Pancreas (tissue), 10 donors: Measurements from ENCODE around the gene TAF1C. TPM values are rescaled to one million over a fixed set of nuclear protein-coding genes. Genes with fewer than 3 reads are reported as not detected.

Experiments used
- ATAC-seq, 4 donors: fragments of 200-7000 bp; cut with Tn5 transposase; one replicate each; pipeline versions ENCODE4 v1.8.0 to v1.9.1; 2020; ENCODE audit warnings: mild to moderate bottlenecking in 4 of 4, moderate library complexity in 4 of 4
- DNase-seq, 6 donors: peaks; one replicate each; pipeline ENCODE4 v3.0.0-alpha.2; 2020
- FAIRE-seq: peaks from 2 replicates; lab custom pipeline; 2012; peaks lifted over from hg19 to GRCh38; lab: Jason Lieb, UNC
- H3K27ac ChIP-seq, 4 donors: fragments of 200-600 bp; sonication (generic); 1 replicate in 3 of 4; 2 replicates in 1 of 4; pipeline versions ENCODE4 v1.5.0 to v1.8.0; 2020
- H3K27me3 ChIP-seq, 4 donors: fragments of 200-600 bp; one replicate each; pipeline ENCODE4 v1.8.0; 2021
- H3K36me3 ChIP-seq, 3 donors: fragments of 200-600 bp; sonication (generic) in 1 of 3; one replicate each; pipeline versions ENCODE4 v1.5.0 to v1.8.0; 2020 to 2021
- H3K4me1 ChIP-seq, 3 donors: fragments of 200-600 bp; one replicate each; pipeline ENCODE4 v1.8.0; 2021
- H3K4me3 ChIP-seq, 4 donors: fragments of 200-600 bp; sonication (generic) in 2 of 4; one replicate each; pipeline versions ENCODE4 v1.5.0 to v1.8.0; 2020 to 2021
- H3K9me3 ChIP-seq, 4 donors: fragments of 200-600 bp; one replicate each; pipeline ENCODE4 v1.8.0; 2021
- WGBS, 2 donors: extraction: QIAGEN DNeasy Blood & Tissue Kit; methylation state at CpG; one replicate each; pipeline ENCODE4 v1.1.7; 2013; 5-methylcytosine and 5-hydroxymethylcytosine counted together
- intact Hi-C, 3 donors: fragments of 100-400 bp; cut with DNase I; formaldehyde crosslinking; loops; one replicate each; pipeline versions ENCODE4 v1.11.1 to v1.14.2; 2022
- polyA plus RNA-seq, 2 donors: library from polyadenylated mRNA; stranded (reverse); fragments of 200-250 nt; gene quantifications; one replicate each; pipeline ENCODE4 v1.2.3, GENCODE V29; 2013
- total RNA-seq, 6 donors: library from RNA; stranded (reverse); fragmentation: NEBNext Ultra II Directional in 4 of 6; extraction: Animal tissue kit (Norgen Biotek cat#: 25700) in 4 of 6; gene quantifications; one replicate each; pipeline versions ENCODE4 v1.2.1 to v1.2.4, GENCODE V29; 2021 to 2023
- TF ChIP-seq, protein P1 (sequence below), 4 donors: fragments of 200-600 bp; sonication (generic) in 3 of 4; IDR thresholded peaks; one replicate each; pipeline versions ENCODE4 v1.5.0 to v1.8.0; 2021; ENCODE audit warnings: antibody characterized with exemption in 4 of 4
- donor health status: healthy with polysubstance abuse.
- donor health status: DM: no; HTN: no; CAD: no; lungs with moderate emphysema.
- donor health status: DM: no; HTN: no; CAD: no.
- donor health status: control.
- donor health status: control.
- donor health status: Bipolar disorder and iron deficiency.
- donor health status: DM: yes; HTN: yes; CAD: no.
- donor health status: DM: no; HTN: no; CAD: no.
- donor health status: DM: no; HTN: no; CAD: no.
- donor health status: DM: yes; HTN: yes; CAD: no.

Gene TAF1C
- total and polyA plus RNA-seq, 8 donors, result 14.9 to 130 (median 23.1) TPM

DNA sequence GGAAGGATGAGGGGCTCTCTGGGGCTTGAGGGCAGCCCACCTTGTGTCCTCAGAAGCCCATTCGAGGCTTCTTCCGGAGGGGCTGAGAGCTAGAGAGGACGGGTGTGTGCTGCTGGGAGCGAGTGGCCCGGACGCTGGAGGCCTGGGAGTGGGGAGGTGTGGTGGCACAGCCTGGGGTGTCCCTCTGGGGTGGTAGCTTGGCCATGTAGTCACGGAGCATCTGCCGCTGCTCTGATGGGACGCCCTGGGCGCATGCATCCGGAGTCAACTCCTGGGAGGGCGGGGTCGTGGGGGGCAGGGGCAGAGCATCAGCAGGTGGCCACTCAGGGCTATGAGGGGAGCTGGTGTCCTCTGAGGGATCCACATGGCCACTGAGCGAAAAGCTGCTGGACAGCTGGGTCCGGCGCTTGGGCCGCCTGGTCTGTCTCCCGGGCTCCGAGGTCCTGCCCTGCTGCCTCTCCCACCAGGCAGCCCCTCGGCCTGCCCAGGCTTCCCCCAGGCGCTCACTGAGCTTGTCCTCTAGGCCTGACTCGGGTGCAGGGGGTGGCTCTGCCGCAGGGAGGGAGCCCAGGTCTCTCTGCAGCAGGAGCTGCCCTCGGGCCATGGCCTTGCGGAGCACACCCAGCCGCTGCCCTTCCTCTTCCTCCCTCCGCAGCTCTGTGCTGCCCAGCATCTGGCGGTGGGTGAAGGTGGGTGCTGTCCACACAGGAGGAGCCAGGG is 7.8 kb downstream of the TAF1C start:
- Histone ChIP-seq H3K36me3 (peaks cover 0 to 25% (median 12%) of the 10 kb centered on the region in 3 donors), H3K4me1 (peaks cover 0 to 6% (median 0%) of the 10 kb centered on the region in 3 donors), H3K9me3 (no peaks in the 10 kb centered on the region), H3K4me3 (no peak overlapping the region), H3K27ac (no peak overlapping the region), H3K27me3 (no peaks in the 10 kb centered on the region)
- WGBS, 2 donors, result 93 to 94% methylated on average over 26 to 28 of the region's 28 CpGs
- FAIRE-seq (no peak), DNase-seq (peak in 2 of 6 donors; percentile 56 to 73), ATAC-seq (no peak)
- TF ChIP-seq, protein P1, sequence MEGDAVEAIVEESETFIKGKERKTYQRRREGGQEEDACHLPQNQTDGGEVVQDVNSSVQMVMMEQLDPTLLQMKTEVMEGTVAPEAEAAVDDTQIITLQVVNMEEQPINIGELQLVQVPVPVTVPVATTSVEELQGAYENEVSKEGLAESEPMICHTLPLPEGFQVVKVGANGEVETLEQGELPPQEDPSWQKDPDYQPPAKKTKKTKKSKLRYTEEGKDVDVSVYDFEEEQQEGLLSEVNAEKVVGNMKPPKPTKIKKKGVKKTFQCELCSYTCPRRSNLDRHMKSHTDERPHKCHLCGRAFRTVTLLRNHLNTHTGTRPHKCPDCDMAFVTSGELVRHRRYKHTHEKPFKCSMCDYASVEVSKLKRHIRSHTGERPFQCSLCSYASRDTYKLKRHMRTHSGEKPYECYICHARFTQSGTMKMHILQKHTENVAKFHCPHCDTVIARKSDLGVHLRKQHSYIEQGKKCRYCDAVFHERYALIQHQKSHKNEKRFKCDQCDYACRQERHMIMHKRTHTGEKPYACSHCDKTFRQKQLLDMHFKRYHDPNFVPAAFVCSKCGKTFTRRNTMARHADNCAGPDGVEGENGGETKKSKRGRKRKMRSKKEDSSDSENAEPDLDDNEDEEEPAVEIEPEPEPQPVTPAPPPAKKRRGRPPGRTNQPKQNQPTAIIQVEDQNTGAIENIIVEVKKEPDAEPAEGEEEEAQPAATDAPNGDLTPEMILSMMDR (IDR thresholded peaks at IDR 0.05), result no peak
- intact Hi-C loops, result loop anchor here in 1 of 3 donors (5.0 to 10.0 kb wide), 2 partner anchors 87 to 214 kb away; partner anchors contain the start of gene NECAB2

DNA sequence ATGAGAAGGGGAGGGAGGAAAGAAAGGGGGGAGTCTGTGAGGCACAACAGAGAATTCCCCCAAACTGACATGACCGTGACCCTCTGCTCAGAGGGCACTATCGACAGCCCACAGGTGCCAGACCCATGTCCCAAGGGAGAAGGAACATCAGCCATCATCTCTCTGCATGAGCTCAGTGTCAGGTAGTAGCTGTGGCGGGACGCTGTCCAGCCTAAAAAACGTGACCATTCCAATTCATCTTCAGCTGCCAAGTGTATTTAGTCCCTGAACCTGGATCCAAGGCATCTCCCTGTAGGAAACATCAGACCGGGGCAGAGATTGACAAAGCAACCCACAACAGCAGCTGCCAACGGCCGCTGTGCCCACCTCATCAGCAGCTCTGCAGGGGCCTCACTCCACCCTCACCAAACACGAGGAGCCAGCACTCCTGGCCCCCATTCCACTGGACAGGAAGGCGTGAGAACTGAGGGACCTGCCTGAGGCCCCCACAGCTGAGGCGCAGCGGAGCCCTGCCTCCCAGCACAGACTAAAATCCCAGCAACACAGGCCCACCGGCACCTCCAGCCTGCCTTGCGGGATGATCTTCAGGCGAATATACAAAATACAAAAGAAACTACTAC is 8.6 kb downstream of the TAF1C start:
- no peak overlapping the region for H3K27ac ChIP-seq
- TF ChIP-seq, protein P1 (IDR thresholded peaks at IDR 0.05), result no peak
- 73 to 84% methylated on average over 15 of the region's 15 CpGs for WGBS, 2 donors
- H3K27me3 ChIP-seq, result no peaks in the 10 kb centered on the region
- no peaks in the 10 kb centered on the region for H3K9me3 ChIP-seq
- peaks cover 0 to 6% (median 0%) of the 10 kb centered on the region in 3 donors for H3K4me1 ChIP-seq
- no peak for FAIRE-seq
- intact Hi-C loops, result loop anchor here in 1 of 3 donors (5.0 to 10.0 kb wide), 2 partner anchors 86 to 213 kb away; partner anchors contain the start of gene NECAB2
- ATAC-seq, result no peak
- no peak for DNase-seq
- no peak overlapping the region for H3K4me3 ChIP-seq
- peaks cover 0 to 23% (median 12%) of the 10 kb centered on the region in 3 donors for H3K36me3 ChIP-seq

DNA sequence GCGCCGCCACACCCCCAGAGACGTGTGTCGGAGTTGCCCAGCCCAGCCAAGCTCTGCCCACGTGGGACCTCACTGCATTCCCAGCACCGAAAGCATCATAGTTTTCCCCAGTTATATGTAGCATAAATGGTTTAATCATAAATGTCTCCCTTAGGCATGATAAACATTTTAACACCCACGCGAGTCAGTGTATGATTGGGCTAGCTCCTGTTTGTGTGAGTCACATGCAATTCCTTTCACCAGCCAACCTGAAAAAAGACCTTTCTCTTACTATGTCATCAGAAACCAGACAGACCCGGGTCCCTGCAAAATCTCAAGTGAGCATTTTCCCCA is 9.2 kb downstream of the TAF1C start:
- intact Hi-C loops, result loop anchor here in 1 of 3 donors (5.0 to 10.0 kb wide), 2 partner anchors 85 to 213 kb away; partner anchors contain the start of gene NECAB2
- Histone ChIP-seq H3K36me3 (peaks cover 0 to 18% (median 12%) of the 10 kb centered on the region in 3 donors), H3K9me3 (no peaks in the 10 kb centered on the region), H3K27ac (peak overlapping the region in 3 of 4 donors; percentile 5 to 57 (median 8)), H3K27me3 (no peaks in the 10 kb centered on the region), H3K4me3 (no peak overlapping the region), H3K4me1 (peaks cover 0 to 6% (median 0%) of the 10 kb centered on the region in 3 donors)
- ATAC-seq (no peak), DNase-seq (no peak), FAIRE-seq (no peak)
- TF ChIP-seq, protein P1 (IDR thresholded peaks at IDR 0.05), result no peak
- 62 to 73% methylated on average over 9 of the region's 9 CpGs for WGBS, 2 donors

DNA sequence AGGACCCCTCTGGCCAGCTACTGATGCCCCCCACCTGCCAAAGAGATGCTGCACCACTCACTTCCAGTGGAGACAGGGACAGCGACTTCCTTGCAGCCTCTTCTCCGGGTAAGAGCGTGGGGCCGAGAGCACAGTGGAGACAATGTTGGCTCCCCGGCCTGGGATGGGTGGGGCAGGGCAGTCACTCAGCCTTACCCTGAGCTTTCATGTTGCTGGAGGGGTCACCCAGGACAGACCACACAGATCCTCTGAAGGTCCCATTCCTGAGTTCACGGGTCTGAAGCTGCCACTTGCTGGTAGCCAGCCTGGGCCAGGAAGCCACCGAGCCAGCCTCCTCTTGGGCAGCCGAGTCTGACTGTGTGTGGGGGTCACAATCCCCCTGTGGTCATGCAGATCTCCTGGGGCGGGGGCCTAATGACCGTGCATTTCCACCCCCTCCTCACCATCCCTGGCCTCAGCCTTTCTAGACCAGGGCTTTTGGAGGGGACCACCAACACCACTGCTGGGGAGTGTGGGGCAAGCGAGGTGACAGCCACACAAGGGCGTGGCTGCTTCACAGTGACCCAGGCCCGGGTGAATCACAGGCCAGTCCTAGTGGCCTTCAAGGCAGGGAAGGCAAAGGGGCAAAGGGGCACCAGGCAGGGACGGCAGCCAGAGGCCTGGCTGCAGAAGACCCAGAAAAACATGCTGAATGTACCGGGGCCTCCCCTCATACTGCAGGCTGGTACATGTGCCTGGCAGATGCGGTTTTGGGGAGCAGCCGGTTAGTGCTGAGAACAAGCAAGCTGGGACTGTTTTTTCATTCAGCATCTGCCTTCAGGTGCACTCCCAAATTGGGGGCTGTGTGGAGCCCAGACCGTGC is 10.4 kb downstream of the TAF1C start:
- ATAC-seq (peak in 1 of 4 donors; percentile 3), FAIRE-seq (no peak), DNase-seq (no peak)
- Histone ChIP-seq H3K27ac (peak overlapping the region in 3 of 4 donors; percentile 26 to 57 (median 42)), H3K27me3 (no peaks in the 10 kb centered on the region), H3K4me1 (peaks cover 0 to 6% (median 0%) of the 10 kb centered on the region in 3 donors), H3K4me3 (no peak overlapping the region), H3K36me3 (peaks cover 0 to 15% (median 5%) of the 10 kb centered on the region in 3 donors), H3K9me3 (no peaks in the 10 kb centered on the region)
- intact Hi-C loops, result loop anchor here in 1 of 3 donors (5.0 to 10.0 kb wide), 2 partner anchors 84 to 212 kb away; partner anchors contain the start of gene NECAB2
- WGBS, 2 donors, result 55 to 63% methylated on average over 18 of the region's 18 CpGs
- TF ChIP-seq, protein P1 (IDR thresholded peaks at IDR 0.05), result no peak
